ENCODE results near the gene PLXNA4. TPM values are rescaled to one million over a fixed set of nuclear protein-coding genes. Genes with fewer than 3 reads are reported as not detected.

The PLXNA4 gene
- total and polyA plus RNA-seq, 10 donors: 0.15 to 14.7 (median 8.7) TPM

- intact Hi-C loops (cut with DNase I; ENCODE audit: low total_unique reads): no loop called here
- Histone ChIP-seq H3K27ac (no peak overlapping the region), H3K4me3 (no peak overlapping the region), H3K27me3 (replicated peaks in 1 of 7) (peaks cover 0 to 22% (median 0%) of the 10 kb centered on the region in 7 donors), H3K9me3 (no peaks in the 10 kb centered on the region), H3K36me3 (no peaks in the 10 kb centered on the region), H3K4me1 (no peaks in the 10 kb centered on the region)
- 85 to 96% (median 93%) methylated on average over 2 of the region's 2 CpGs for WGBS, 5 donors
- TF ChIP-seq POLR2A (IDR thresholded peaks at IDR 0.05): no peak
- TF ChIP-seq CTCF (IDR thresholded peaks at IDR 0.05 in 8 of 11, conservative IDR thresholded peaks at IDR 0.05 in 3 of 11): no peak
- TF ChIP-seq POLR2AphosphoS5 (IDR thresholded peaks at IDR 0.05): no peak
- no peak for DNase-seq
Measured at GRCh38 chr7:132362059-132362458, 214.2 kb downstream of the PLXNA4 start.

GRCh38 chr7:132361146-132361545 lies 215.1 kb downstream of the PLXNA4 start:
- Histone ChIP-seq H3K27ac (no peak overlapping the region), H3K9me3 (no peaks in the 10 kb centered on the region), H3K36me3 (no peaks in the 10 kb centered on the region), H3K27me3 (replicated peaks in 1 of 7) (peaks cover 0 to 20% (median 0%) of the 10 kb centered on the region in 7 donors), H3K4me1 (no peaks in the 10 kb centered on the region), H3K4me3 (no peak overlapping the region)
- intact Hi-C loops (cut with DNase I; ENCODE audit: low total_unique reads): no loop called here
- no peak for TF ChIP-seq POLR2AphosphoS5 (IDR thresholded peaks at IDR 0.05)
- no peak for TF ChIP-seq POLR2A (IDR thresholded peaks at IDR 0.05)
- no peak for TF ChIP-seq CTCF (IDR thresholded peaks at IDR 0.05 in 8 of 11, conservative IDR thresholded peaks at IDR 0.05 in 3 of 11)
- 73 to 88% (median 76%) methylated on average over 5 of the region's 5 CpGs for WGBS, 5 donors
- DNase-seq: no peak

- Histone ChIP-seq H3K27me3 (replicated peaks in 1 of 7) (peaks cover 0 to 22% (median 0%) of the 10 kb centered on the region in 7 donors), H3K9me3 (no peaks in the 10 kb centered on the region), H3K4me1 (no peaks in the 10 kb centered on the region), H3K36me3 (no peaks in the 10 kb centered on the region), H3K4me3 (no peak overlapping the region), H3K27ac (no peak overlapping the region)
- no peak for DNase-seq
- WGBS, 5 donors: 87 to 95% (median 94%) methylated on average over 3 of the region's 3 CpGs
- intact Hi-C loops (cut with DNase I; ENCODE audit: low total_unique reads): no loop called here
- TF ChIP-seq CTCF (IDR thresholded peaks at IDR 0.05 in 8 of 11, conservative IDR thresholded peaks at IDR 0.05 in 3 of 11): no peak
- TF ChIP-seq POLR2A (IDR thresholded peaks at IDR 0.05): no peak
- TF ChIP-seq POLR2AphosphoS5 (IDR thresholded peaks at IDR 0.05): no peak
Measured at GRCh38 chr7:132359743-132360142, 216.5 kb downstream of the PLXNA4 start.

- no peak for TF ChIP-seq POLR2AphosphoS5 (IDR thresholded peaks at IDR 0.05)
- DNase-seq: no peak
- Histone ChIP-seq H3K9me3 (no peaks in the 10 kb centered on the region), H3K4me1 (peaks cover 0 to 5% (median 0%) of the 10 kb centered on the region in 6 donors), H3K27me3 (replicated peaks in 1 of 7) (peaks cover 0 to 43% (median 0%) of the 10 kb centered on the region in 7 donors), H3K27ac (no peak overlapping the region), H3K36me3 (no peaks in the 10 kb centered on the region), H3K4me3 (no peak overlapping the region)
- intact Hi-C loops (cut with DNase I; ENCODE audit: low total_unique reads): no loop called here
- 30 to 52% (median 35%) methylated on average over 5 of the region's 5 CpGs for WGBS, 5 donors
Measured at GRCh38 chr7:132355048-132355447, 221.2 kb downstream of the PLXNA4 start.

GRCh38 chr7:132354527-132354926 lies 221.7 kb downstream of the PLXNA4 start:
- Histone ChIP-seq H3K4me1 (peaks cover 0 to 5% (median 0%) of the 10 kb centered on the region in 6 donors), H3K9me3 (no peaks in the 10 kb centered on the region), H3K27me3 (replicated peaks in 1 of 7) (peaks cover 0 to 43% (median 0%) of the 10 kb centered on the region in 7 donors), H3K36me3 (no peaks in the 10 kb centered on the region), H3K27ac (no peak overlapping the region), H3K4me3 (no peak overlapping the region)
- no peak for TF ChIP-seq CTCF (IDR thresholded peaks at IDR 0.05 in 8 of 11, conservative IDR thresholded peaks at IDR 0.05 in 3 of 11)
- no peak for TF ChIP-seq POLR2A (IDR thresholded peaks at IDR 0.05)
- no peak for TF ChIP-seq POLR2AphosphoS5 (IDR thresholded peaks at IDR 0.05)
- no peak for DNase-seq
- intact Hi-C loops (cut with DNase I; ENCODE audit: low total_unique reads): no loop called here
- WGBS, 5 donors: 59 to 69% (median 64%) methylated on average over 4 of the region's 4 CpGs
